Breast epithelium (tissue), 3 donors: ENCODE data around the gene SH3D19.

Experiments
- CTCF ChIP-seq, 3 donors: fragments of 450-650 bp; IDR thresholded peaks; one replicate each; pipeline ENCODE4 v1.5.1; 2016 to 2017; ENCODE audit warnings: antibody characterized with exemption in 3 of 3, mild to moderate bottlenecking in 3 of 3, moderate library complexity in 3 of 3
- POLR2A ChIP-seq: fragments of 450-650 bp; IDR thresholded peaks from one replicate; pipeline ENCODE4 v1.6.1; 2016; ENCODE audit warnings: antibody characterized with exemption, mild to moderate bottlenecking, moderate library complexity

GRCh38 chr4:151099229-151099975, 226.0 kb downstream of the SH3D19 start, which contains the start of gene RPS3A:
- TF ChIP-seq CTCF (IDR thresholded peaks at IDR 0.05) (peak; percentile 20 to 69 (median 64)), POLR2A (peak; percentile 62)
